ENCODE measurements around the gene DLGAP1.

DNA sequence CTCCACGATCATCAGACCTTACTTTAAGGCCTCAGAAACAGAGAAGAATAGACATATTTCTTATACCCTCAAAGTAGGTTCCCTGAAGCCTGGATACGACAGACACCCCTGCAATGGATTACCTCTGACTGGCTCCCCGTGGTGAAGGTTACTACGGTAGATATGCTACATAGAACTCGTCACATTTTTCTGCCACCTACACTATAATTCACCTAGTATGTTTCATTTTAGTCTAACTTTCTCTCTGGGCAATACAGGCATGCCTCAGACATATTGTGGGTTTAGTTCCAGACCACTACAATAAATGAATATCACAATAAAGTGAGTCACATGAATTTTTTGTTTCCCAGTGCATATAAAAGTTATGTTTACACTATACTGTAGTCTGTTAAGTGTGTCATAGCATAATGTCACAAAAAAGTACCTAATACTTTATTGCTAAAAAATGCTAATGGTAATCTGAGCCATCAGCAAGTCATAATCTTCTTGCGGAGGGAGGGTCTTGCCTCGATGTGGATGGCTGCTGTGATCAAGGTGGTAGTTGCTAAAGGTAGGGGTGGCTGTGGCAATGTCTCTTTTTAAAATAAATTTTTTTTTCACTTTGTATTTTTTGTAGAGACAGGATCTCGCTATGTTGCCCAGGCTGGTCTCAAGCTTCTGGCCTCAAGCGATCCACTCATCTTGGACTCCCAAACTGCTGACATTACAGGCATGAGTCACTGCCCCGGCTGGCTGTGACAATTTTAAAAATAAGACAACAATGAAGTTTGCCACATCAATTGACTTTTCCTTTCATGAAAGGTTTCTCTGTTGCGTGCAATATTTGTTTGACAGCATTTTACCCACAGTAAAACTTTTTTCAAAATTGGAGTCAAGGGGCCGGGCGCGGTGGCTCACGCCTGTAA, 940.5 kb downstream of the DLGAP1 start:
- TF ChIP-seq, protein P1, sequence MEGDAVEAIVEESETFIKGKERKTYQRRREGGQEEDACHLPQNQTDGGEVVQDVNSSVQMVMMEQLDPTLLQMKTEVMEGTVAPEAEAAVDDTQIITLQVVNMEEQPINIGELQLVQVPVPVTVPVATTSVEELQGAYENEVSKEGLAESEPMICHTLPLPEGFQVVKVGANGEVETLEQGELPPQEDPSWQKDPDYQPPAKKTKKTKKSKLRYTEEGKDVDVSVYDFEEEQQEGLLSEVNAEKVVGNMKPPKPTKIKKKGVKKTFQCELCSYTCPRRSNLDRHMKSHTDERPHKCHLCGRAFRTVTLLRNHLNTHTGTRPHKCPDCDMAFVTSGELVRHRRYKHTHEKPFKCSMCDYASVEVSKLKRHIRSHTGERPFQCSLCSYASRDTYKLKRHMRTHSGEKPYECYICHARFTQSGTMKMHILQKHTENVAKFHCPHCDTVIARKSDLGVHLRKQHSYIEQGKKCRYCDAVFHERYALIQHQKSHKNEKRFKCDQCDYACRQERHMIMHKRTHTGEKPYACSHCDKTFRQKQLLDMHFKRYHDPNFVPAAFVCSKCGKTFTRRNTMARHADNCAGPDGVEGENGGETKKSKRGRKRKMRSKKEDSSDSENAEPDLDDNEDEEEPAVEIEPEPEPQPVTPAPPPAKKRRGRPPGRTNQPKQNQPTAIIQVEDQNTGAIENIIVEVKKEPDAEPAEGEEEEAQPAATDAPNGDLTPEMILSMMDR (IDR thresholded peaks at IDR 0.05) = no peak
- no peak for TF ChIP-seq EP300 (IDR thresholded peaks at IDR 0.05)
